ENCODE measurements around the gene ZNF761.
"Not testable (repeated sequence)": the region's sequence is repeated elsewhere in the genome, so short reads cannot be mapped to it uniquely, and the experiment has no call there.

ZNF761 gene

DNA sequence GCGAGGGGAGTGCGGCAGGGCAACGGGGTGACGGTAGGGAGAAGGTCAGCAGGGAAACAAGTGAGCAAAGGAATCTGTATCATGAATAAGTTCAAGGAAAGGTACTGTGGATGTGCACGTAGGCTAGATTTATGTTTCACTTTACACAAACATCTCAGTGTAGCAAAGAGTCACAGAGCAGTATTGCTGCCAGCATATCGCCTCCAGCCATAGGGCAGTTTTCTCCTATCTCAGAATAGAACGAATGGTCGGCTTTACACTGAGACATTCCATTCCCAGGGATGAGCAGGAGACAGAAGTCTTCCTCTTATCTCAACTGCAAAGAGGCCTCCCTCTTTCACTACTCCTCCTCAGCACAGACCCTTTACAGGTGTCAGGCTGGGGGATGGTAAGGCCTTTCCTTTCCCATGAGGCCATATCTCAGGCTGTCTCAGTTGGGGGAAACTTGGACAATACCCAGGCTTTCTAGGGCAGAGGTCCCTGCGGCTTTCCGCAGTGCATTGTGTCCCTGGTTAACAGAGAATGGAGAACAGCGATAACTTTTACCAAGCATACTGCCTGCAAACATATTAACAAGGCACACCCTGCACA, 28.4 kb downstream of the ZNF761 start:
- not testable (repeated sequence) for DNase-seq

GRCh38 chr19:53461866-53462265, 30.1 kb downstream of the ZNF761 start:
- no peak for DNase-seq

DNA sequence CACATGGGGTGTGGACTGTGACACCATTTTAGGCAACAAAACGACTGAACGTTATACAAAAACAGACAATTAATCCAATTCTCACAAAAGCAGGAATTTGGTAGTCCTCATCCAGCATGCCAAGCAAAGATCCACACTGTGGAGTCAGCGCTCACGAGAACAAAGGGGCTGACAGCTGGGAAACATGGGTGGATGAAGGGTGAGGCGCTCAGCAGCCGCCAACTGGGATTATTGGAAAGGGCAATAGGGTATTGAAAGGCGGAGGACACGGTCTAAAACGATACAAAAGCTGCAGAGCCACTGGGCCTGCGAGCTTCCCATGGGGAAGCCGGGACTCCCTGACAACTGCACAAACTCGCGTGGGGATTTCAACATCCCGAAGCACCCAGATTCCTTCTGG, 31.1 kb downstream of the ZNF761 start:
- DNase-seq: no peak

GRCh38 chr19:53463263-53463662, 31.5 kb downstream of the ZNF761 start:
- DNase-seq: no peak

DNA sequence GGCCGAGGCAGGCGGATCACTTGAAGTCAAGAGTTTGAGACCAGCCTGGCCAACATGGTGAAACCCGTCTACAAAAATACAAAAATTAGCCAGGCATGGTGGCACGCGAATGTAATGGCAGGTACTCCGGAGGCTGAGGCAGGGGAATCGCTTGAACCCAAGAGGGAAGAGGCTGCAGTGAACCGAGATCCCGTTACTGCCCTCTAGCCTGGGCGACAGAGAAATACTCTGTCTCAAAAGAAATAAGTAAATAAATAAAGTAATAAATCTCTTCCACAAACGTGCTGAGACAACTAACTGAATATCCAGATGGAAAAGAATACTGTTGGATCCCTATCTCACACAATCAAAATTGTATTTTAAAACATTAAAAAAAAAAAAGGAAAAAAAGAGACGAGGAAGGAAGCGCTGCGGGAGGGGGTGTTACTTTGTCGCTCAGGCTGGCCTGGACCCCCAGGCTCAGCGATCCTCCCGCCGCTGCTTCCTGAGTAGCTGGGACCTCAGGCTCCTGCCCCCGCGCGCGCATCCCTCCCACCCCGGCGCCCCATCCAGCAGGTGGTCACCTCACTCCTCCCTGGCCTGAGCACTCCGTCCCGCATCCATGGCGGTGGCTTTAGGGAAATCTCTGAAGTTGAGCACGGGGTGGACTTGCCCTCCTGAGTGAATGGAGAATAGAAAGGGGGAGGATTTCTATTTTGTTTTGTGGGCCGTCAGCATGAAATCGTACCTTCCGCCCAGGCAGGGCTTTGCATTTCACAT, 35.1 kb downstream of the ZNF761 start:
- DNase-seq: no peak

DNA sequence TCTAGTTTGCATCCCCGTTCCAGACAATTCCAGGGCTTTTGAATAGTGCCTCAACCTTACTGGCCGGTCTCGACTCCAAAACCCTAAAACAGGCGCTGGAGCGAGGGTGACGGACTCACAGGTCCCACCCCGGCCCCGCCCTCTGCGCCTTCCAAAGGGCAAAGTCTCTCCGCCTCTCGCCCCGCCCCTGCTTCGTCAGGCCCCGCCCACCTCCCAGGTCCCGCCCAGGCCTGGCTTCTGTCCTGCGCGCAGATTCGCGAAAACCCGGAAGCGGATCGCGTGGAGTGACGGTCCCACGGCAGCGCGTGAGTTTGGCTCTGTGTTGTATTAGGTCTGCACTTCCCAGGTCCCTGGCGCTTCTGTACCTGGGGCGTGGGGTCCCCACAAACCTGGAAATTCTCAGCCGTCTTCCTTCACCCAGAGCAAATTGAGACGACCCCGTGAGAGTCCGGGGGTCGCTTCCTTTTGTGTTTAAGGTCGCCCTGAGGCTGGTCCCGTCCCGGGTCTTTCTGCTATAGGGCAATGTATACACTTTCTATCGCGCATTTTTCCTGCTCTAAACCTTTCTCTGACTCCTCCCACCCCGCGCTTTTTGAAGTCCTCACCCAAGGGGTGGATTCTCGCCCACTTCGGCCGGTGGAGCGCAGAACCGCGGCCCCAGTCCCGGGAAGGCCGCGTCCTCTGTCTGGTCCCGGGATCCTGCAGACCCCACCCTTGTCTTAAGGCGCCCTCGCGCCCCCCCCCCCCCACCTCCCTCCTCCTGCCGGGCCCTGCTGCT, 35.9 kb downstream of the ZNF761 start, which contains the start of gene ZNF813:
TSS of gene ZNF813 (plus strand) at position 249 of the 778 bp plus-strand sequence. CDS start 16,090 bp downstream, outside the sequence.
- DNase-seq: peak; percentile 98

DNA sequence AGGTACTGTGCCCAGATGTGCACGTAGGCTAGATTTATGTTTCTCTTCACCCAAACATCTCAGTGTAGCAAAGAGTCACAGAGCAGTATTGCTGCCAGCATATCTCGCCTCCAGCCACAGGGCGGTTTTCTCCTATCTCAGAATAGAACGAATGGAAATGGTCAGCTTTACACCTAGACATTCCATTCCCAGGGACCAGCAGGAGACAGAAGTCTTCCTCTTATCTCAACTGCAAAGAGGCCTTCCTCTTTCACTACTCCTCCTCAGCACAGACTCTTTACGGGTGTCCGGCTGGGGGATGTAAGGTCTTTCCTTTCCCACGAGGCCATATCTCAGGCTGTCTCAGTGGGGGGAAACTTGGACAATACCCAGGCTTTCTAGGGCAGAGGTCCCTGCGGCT, 36.8 kb downstream of the ZNF761 start:
- not testable (repeated sequence) for DNase-seq

GRCh38 chr19:53471916-53472315, 40.1 kb downstream of the ZNF761 start:
- no peak for DNase-seq

- DNase-seq: not testable (repeated sequence)
Measured at GRCh38 chr19:53474832-53475231, 43.0 kb downstream of the ZNF761 start.

GRCh38 chr19:53475470-53475869, 43.7 kb downstream of the ZNF761 start:
- not testable (repeated sequence) for DNase-seq

DNA sequence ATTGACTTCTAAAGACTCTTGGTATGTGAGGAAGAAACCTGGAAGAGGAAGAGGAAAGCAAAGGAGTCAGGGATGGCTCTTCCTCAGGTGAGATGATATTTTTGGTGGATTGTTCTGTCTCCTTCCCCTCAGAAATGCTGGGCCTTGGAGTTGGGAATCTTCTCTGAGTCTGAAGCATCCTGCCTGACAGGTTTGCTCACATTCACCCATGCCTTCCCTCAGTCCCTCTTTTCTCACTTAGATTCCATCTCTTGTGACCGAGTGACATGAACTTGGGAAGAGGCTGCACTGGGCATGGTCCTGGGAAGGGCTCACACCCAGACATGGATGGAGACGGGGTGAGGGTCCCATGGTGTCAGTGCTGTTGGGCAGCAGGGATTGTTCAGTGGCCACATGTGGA, 52.0 kb downstream of the ZNF761 start:
- DNase-seq: not testable (repeated sequence)

DNA sequence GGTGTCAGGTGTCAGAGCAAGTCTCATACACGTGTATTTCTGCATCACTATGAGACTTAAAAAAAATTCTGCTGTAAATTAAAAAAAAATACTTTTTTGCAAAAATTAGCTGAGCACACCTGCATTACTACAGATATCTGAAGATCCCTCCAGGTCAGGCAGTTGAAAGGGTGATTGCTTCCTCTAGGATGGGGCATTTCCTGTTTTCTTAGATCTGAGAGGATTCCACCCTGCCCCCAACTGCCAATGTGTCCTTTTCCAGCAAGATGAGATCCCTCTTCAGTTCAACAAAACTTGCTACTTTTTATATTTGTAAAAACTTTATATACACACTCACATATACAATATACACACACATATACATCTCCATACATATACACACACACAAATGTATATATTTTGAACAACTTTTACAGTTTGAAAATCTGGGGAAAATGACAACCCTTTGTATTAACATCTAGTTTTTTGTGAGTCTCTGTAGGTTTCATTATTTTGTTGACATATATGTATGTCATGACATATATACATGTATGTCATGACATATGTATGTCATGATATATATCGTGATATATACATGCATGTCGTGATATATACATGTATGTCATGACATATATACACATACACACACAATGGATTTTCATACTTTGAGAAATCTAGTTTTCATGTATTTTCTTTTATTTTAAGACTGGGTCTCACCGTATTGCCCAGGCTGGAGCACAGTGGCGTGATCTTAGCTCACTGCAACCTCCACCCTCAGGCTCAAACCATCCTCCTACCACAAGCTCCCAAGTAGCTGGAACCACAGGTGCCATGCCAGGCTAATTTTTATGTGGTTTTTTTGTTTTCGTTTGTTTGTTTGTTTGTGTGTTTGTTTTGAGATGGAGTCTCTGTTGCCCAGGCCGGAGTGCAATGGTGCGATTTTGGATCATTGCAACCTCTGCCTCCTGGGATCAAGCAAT, 53.5 kb downstream of the ZNF761 start:
- DNase-seq: no peak

GRCh38 chr19:53492153-53492552, 60.4 kb downstream of the ZNF761 start:
- DNase-seq: no peak

- DNase-seq: not testable (repeated sequence)
Measured at GRCh38 chr19:53497311-53498023, 65.7 kb downstream of the ZNF761 start.

- DNase-seq: not testable (repeated sequence)
Measured at GRCh38 chr19:53498024-53498395, 66.2 kb downstream of the ZNF761 start.

DNA sequence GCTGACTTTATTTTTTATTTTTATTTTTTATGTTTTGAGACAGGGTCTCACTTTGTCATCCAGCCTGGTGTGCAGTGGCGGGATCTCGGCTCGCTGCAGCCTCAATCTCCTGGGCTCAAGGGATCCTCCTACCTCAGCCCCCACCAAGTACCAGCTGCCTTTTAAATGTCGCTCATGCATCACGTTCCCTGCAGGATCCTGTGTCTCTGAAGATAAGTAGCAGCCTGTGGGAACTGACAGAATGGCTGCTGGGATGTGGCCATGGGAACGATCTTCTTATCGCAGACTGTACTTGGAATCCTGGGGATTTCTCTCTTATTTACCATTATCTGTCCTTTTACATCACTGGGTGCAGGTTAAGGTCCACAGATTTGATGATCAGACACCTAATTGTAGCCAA, 71.4 kb downstream of the ZNF761 start:
- not testable (repeated sequence) for DNase-seq

DNA sequence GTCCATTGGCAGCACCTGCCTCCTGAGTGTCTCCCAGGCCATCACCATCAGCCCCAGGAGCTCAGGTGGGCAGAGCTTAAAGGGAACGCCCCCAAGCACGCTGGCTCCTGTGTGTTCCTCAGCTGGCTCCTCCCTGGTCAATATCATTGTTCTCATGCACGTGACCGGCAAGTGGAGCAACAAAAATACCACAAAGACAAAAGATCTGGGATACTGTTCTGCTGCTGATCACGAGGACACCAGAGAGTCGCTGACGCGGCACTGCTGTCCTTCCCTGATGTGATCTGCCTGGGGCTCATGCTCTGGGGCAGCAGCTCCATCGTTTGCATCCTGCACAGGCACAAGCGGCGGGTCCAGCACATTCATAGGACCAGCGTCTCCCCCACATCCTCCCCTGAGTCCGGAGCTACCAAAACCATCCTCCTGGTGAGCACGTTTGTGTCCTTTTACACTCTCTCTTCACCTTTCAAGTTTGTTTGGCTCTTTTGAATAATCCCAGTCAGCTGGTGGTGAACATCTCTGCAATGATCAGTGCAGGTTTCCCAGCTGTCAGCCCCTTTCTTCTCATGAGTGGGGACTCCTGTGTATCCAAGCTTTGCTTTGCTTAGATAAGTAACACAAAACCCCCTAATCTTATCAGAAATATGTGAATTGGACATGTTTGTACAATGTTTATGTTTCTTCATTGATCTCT, 72.0 kb downstream of the ZNF761 start:
- DNase-seq: not testable (repeated sequence)

DNA sequence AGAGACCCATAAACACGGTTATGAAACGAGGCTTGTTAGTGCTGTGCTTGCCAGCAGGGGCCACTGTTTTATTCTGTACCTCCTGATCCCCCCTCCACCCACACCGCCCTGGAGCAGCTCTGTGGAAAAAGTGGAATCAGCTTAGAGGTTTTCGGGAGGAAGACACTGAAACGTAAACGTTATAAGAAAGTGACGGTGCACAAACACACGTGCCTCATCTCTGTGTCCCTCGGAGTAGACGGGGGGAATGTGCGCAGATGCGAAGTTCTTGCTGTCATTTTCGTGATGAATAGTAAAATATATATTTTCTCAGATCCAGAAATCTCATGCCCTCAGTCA, 72.5 kb downstream of the ZNF761 start:
- DNase-seq: not testable (repeated sequence)

- no peak for DNase-seq
Measured at GRCh38 chr19:53504885-53505284, 73.1 kb downstream of the ZNF761 start.

DNA sequence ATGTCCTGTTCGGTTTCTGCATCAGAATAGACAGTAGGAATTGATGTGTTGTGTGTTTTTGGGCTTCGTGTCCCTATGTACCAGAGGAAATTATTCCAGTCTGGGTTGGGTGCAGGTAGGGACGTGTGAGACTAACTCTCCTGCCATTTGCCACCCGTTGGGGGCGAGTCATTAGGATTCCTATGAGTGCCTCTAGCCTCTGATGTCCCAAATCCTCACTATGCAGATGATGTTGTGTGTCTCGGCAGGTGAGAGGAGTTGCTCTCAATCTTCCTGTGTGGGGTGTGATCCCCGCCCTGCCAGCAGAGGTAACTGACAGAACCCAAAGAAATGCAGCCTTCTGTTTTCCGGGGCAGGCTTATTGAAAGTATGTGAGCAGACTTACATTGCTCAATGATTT, 74.9 kb downstream of the ZNF761 start:
- DNase-seq: no peak

All from CD4-positive, alpha-beta T cell treated with Interleukin-17A for 4 hours (primary cell).